Loucy (cell line): ENCODE measurements around the gene APPL1.

Experiments used
- H2AFZ ChIP-seq: fragments of 200-600 bp; sonication (generic); 2 replicates; pipeline ENCODE4 v1.6.0; 2016; ENCODE audit warnings: antibody characterized with exemption, mild to moderate bottlenecking, low read length, moderate library complexity
- H3F3A ChIP-seq: fragments of 200-600 bp; 2 replicates; pipeline ENCODE4 v1.6.0; 2016; ENCODE audit warnings: antibody characterized with exemption, low read depth, mild to moderate bottlenecking
- H3K27me3 ChIP-seq: fragments of 200-600 bp; sonication (generic); 2 replicates; pipeline ENCODE4 v1.6.1; 2014; ENCODE audit warnings: low read length, mild to moderate bottlenecking; ENCODE audit not compliant: insufficient read depth, poor library complexity, severe bottlenecking
- H3K36me3 ChIP-seq: fragments of 200-600 bp; sonication (generic); 2 replicates; pipeline ENCODE4 v1.6.1; 2016; ENCODE audit warnings: low read length; ENCODE audit not compliant: insufficient read depth
- H3K4me1 ChIP-seq: fragments of 200-600 bp; sonication (generic); 2 replicates; pipeline ENCODE4 v1.5.1; 2014; ENCODE audit warnings: low read length, mild to moderate bottlenecking; ENCODE audit not compliant: insufficient read depth, poor library complexity, severe bottlenecking
- H3K4me2 ChIP-seq: fragments of 200-600 bp; sonication (generic); 2 replicates; pipeline ENCODE4 v1.6.0; 2014; ENCODE audit warnings: antibody characterized with exemption, low read length, low read depth, mild to moderate bottlenecking; ENCODE audit not compliant: poor library complexity, severe bottlenecking
- H3K4me3 ChIP-seq: fragments of 200-600 bp; sonication (generic); 2 replicates; pipeline ENCODE4 v1.5.1; 2014; ENCODE audit warnings: low read length, mild to moderate bottlenecking, mixed read lengths; ENCODE audit not compliant: poor library complexity, severe bottlenecking
- H3K79me2 ChIP-seq: fragments of 200-600 bp; sonication (generic); 2 replicates; pipeline ENCODE4 v1.6.1; 2014; ENCODE audit warnings: low read length; ENCODE audit not compliant: insufficient read depth
- H3K9ac ChIP-seq: fragments of 200-600 bp; sonication (generic); 2 replicates; pipeline ENCODE4 v1.6.0; 2014; ENCODE audit warnings: mild to moderate bottlenecking, low read depth, low read length, moderate library complexity; ENCODE audit not compliant: poor library complexity, severe bottlenecking
- H3K9me2 ChIP-seq: fragments of 200-600 bp; sonication (generic); replicated peaks from 2 replicates; pipeline ENCODE4 v1.6.1; 2016; ENCODE audit warnings: low read depth, low read length, mixed read lengths
- H3K9me3 ChIP-seq: fragments of 200-600 bp; sonication (generic); 2 replicates; pipeline ENCODE4 v1.6.1; 2014; ENCODE audit warnings: mild to moderate bottlenecking, antibody characterized with exemption, low read length, low read depth; ENCODE audit not compliant: insufficient read depth
- H4K20me1 ChIP-seq: fragments of 200-600 bp; sonication (generic); 2 replicates; pipeline ENCODE4 v1.6.0; 2014; ENCODE audit warnings: antibody characterized with exemption, low read length, mild to moderate bottlenecking; ENCODE audit not compliant: insufficient read depth, poor library complexity, severe bottlenecking
- EZH2phosphoT487 ChIP-seq: fragments of 200-600 bp; IDR thresholded peaks from 2 replicates; pipeline ENCODE4 v1.6.1; 2018; ENCODE audit warnings: antibody characterized with exemption, mild to moderate bottlenecking, moderate library complexity, borderline replicate concordance
- TF ChIP-seq, protein P1 (sequence below): fragments of 200-600 bp; sonication (generic); conservative IDR thresholded peaks from 2 replicates; pipeline ENCODE4 v1.5.1; 2014; ENCODE audit warnings: mild to moderate bottlenecking, antibody characterized with exemption, low read length

Gene APPL1, protein sequence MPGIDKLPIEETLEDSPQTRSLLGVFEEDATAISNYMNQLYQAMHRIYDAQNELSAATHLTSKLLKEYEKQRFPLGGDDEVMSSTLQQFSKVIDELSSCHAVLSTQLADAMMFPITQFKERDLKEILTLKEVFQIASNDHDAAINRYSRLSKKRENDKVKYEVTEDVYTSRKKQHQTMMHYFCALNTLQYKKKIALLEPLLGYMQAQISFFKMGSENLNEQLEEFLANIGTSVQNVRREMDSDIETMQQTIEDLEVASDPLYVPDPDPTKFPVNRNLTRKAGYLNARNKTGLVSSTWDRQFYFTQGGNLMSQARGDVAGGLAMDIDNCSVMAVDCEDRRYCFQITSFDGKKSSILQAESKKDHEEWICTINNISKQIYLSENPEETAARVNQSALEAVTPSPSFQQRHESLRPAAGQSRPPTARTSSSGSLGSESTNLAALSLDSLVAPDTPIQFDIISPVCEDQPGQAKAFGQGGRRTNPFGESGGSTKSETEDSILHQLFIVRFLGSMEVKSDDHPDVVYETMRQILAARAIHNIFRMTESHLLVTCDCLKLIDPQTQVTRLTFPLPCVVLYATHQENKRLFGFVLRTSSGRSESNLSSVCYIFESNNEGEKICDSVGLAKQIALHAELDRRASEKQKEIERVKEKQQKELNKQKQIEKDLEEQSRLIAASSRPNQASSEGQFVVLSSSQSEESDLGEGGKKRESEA

DNA sequence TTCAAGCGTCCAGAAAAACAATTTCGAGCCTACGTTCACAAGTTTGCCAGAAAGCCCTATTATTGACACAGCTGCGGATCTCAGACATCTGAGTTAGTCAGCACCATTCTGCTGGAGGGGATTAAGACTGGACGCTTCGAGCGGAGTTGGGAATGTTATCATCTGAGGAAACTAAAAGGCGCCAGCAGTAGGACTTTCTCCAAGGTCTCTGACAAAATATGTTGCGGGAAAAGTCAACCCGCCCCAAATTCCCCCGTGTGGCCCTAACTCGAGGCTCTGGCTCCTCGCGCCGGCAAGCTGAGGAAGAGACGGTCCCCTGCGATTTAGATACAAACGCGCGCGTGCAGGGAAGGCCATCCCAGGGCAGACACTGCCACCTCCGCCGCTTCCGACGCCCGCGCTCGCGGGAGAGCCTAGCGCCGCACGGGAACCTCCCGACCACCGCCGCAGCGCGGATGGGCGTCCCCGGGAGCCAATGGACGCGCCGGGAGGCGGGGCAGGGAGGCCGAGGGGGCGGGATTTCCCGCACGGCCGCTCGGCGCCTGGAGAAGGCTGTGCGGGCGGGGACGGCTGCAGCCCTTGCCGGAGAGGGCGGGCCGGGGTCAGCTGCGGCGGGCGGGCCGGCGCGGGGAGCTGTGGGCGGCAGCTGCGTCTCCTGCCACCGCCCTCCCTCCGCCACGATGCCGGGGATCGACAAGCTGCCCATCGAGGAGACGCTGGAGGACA is at the start of gene APPL1:
Gene APPL1 (plus strand): TSS at position 526 of the 726 bp plus-strand sequence. CDS start 155 bp downstream, at position 681.
- TF ChIP-seq, protein P1, sequence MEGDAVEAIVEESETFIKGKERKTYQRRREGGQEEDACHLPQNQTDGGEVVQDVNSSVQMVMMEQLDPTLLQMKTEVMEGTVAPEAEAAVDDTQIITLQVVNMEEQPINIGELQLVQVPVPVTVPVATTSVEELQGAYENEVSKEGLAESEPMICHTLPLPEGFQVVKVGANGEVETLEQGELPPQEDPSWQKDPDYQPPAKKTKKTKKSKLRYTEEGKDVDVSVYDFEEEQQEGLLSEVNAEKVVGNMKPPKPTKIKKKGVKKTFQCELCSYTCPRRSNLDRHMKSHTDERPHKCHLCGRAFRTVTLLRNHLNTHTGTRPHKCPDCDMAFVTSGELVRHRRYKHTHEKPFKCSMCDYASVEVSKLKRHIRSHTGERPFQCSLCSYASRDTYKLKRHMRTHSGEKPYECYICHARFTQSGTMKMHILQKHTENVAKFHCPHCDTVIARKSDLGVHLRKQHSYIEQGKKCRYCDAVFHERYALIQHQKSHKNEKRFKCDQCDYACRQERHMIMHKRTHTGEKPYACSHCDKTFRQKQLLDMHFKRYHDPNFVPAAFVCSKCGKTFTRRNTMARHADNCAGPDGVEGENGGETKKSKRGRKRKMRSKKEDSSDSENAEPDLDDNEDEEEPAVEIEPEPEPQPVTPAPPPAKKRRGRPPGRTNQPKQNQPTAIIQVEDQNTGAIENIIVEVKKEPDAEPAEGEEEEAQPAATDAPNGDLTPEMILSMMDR: no peak
- no peak for TF ChIP-seq EZH2phosphoT487
- no peaks in the 10 kb centered on the region for H3K9me3 ChIP-seq
- no peaks in the 10 kb centered on the region for H3K36me3 ChIP-seq
- H3K79me2 ChIP-seq: peaks cover 48% of the 10 kb centered on the region
- H3K27me3 ChIP-seq: no peaks in the 10 kb centered on the region
- H3K4me1 ChIP-seq: peaks cover 55% of the 10 kb centered on the region
- peak within 1 kb of the TSS; percentile 88 for H3K9ac ChIP-seq
- H3K9me2 ChIP-seq: no peaks in the 10 kb centered on the region
- H3F3A ChIP-seq: no peaks in the 10 kb centered on the region
- peak within 1 kb of the TSS; percentile 85 for H3K4me3 ChIP-seq
- H2AFZ ChIP-seq: peak within 1 kb of the TSS; percentile 98
- peaks cover 31% of the 10 kb centered on the region for H4K20me1 ChIP-seq
- peak within 1 kb of the TSS; percentile 88 for H3K4me2 ChIP-seq

- Histone ChIP-seq H4K20me1 (no peaks in the 10 kb centered on the region), H3K27me3 (no peaks in the 10 kb centered on the region), H3K9me3 (no peaks in the 10 kb centered on the region), H3K4me3 (no peak overlapping the region), H3K4me1 (no peaks in the 10 kb centered on the region), H2AFZ (no peak overlapping the region), H3K9me2 (no peaks in the 10 kb centered on the region), H3K36me3 (no peaks in the 10 kb centered on the region), H3K4me2 (no peak overlapping the region), H3K9ac (no peak overlapping the region), H3F3A (no peaks in the 10 kb centered on the region), H3K79me2 (no peaks in the 10 kb centered on the region)
- TF ChIP-seq, protein P1: peak; percentile 77
- TF ChIP-seq EZH2phosphoT487: no peak
These were observed 47.7 kb upstream of the APPL1 start for GRCh38 chr3:57179580-57180410.

- H4K20me1 ChIP-seq: no peaks in the 10 kb centered on the region
- H3K4me1 ChIP-seq: no peaks in the 10 kb centered on the region
- no peak overlapping the region for H3K9ac ChIP-seq
- no peaks in the 10 kb centered on the region for H3K36me3 ChIP-seq
- no peaks in the 10 kb centered on the region for H3K79me2 ChIP-seq
- H3K9me2 ChIP-seq: no peaks in the 10 kb centered on the region
- H2AFZ ChIP-seq: no peak overlapping the region
- H3K27me3 ChIP-seq: no peaks in the 10 kb centered on the region
- TF ChIP-seq, protein P1: no peak
- no peak for TF ChIP-seq EZH2phosphoT487
- H3K4me3 ChIP-seq: no peak overlapping the region
- H3K9me3 ChIP-seq: no peaks in the 10 kb centered on the region
- H3F3A ChIP-seq: no peaks in the 10 kb centered on the region
- no peak overlapping the region for H3K4me2 ChIP-seq
These were observed 43.0 kb upstream of the APPL1 start for GRCh38 chr3:57184526-57184925.
